Measurements from ENCODE around the gene CCDC122.

Gene CCDC122

DNA sequence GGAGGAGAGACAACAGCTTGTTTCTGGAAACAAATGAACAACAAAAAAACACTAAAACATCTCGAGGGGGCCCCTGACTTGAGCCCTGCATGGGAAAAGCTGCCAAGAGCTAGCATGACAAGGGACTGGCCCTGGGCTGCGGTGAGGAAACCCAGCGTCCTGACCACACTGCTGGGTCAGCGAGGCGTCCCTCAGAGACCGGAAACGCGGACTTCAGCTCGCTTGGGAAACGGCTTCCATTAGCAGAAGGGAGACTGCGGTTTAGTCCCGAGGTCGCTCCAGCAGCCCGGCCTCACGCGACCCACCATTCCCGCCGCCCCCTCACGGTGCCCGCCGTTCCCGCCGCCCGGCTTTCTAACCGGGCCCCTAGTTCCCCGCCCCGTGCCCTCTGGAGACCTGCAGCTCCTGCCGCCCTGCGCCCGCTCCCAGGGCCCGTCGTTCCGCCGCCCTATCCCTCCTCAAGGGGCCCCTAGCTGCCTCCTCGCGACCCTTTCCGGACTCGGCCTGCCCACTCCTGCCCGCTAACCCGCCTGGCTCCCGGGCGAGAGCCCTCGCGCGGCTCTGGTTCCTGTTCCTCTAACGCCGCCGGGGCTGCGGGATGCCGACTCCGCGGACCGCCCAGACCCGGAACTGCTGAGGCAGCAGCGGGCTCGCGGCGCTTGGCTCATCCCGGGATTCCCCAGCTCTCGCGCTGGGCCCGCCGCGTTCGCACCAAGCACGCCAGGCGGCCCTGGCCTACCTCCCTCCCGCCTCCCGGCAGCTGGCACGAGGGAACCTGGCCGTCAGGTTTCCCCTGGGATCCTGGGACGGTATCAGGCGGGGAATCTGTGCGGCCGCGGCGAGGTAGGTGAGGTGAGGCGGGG lies at the start of gene CCDC122:
TSS of gene CCDC122 (minus strand) at position 849 of the 863 bp plus-strand sequence. CDS start 10,364 bp downstream, outside the sequence.
- DNase-seq = peak; percentile 81

DNA sequence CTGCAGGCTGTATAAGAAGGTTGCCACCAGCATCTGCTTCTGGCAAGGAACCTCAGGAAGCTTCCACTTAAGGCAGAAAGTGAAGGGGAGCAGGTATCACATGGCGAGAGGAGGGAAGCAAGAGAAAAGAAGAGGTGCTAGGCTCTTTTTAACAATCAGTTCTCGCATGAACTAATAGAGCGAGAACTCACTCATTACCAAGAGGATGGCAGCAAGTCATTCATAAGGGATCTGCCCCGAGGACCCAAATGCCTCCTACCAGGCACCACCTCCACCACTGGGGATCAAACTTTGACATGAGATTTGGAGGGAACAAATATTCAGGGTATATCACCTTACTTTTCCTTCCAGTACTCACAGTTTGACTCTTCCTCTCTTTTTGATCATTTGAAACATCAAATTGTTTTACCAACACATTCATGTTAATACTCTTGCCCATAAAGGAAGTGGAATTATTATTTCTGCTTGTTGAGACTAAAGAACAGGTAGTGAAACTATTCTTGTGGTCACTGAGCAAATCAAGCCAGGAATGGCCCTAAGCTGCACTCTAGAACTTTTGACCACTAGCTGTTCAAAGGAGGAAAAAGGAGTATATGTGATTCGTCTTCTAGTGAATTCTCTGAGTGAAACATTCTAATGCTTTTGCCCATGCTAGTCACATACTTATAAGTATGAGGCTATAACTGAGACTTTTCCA lies 45.2 kb upstream of the CCDC122 start:
- peak; percentile 86 for DNase-seq

- DNase-seq = no peak
Observed at GRCh38 chr13:43920965-43921674, 41.6 kb upstream of the CCDC122 start.

DNA sequence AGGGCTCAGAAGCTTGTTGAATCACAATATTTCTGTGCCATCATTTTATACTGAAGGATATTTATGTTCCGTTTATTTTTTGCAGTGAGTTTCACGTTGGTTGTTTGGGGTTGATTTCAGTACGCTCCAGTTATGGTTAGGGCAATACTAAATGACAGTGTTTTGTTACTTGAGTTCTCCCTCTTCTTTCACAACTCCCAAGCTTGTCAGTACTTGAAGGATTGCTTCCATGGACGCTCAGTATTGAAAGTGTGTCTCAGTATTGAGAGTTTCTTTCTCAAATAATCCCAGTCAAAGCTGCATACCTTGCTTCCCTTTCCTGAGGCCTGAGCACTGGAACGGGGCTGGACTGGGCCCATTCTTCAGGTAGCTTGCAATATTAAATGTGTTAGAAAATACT lies 39.1 kb upstream of the CCDC122 start:
- no peak for DNase-seq

DNA sequence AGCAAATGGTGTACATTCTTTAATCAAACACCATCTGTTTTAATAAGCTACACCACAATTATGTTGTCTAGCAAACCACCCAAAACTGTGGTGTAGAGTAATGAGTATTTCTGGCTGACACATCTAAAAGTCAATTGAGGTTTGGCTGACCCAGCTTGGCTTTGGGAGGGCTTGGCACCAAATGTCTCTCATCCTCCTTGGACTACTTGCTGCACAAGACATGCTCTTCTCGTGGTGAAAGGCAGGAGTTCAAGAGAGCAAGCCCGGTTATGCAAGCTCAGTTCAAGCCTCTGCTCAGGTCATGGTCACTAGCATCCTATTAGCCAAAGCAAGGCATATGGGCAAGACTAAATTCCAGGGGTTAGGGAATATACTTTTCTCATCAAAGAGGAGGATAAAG lies 37.3 kb upstream of the CCDC122 start:
- no peak for DNase-seq

DNA sequence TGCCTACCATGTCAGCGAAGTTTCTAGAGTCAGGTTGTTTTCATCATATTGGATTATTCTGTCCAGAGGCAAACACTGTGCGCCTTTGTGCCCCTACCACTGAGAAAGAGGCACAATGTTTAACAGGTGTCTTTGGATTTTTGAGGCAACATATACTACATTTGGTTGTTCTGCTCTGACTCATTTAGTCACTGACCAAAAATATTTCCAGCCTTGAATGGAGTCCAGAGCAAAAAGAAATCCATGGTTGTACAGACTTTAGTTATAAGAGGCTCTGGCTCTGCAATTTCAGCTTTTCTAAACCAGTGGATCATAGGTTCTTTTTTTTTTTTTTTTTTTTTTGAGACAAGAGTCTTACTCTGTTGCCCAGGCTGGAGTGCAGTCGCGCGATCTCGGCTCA lies 35.9 kb upstream of the CCDC122 start:
- DNase-seq = no peak

GRCh38 chr13:43911871-43912270 lies 32.3 kb upstream of the CCDC122 start:
- DNase-seq = no peak

GRCh38 chr13:43911278-43911677 lies 31.7 kb upstream of the CCDC122 start:
- DNase-seq = no peak

- no peak for DNase-seq
Observed at GRCh38 chr13:43910856-43911255, 31.3 kb upstream of the CCDC122 start.

- peak; percentile 15 for DNase-seq
Observed at GRCh38 chr13:43908156-43909126, 28.9 kb upstream of the CCDC122 start.

- peak; percentile 49 for DNase-seq
Observed at GRCh38 chr13:43905435-43906031, 26.0 kb upstream of the CCDC122 start.

DNA sequence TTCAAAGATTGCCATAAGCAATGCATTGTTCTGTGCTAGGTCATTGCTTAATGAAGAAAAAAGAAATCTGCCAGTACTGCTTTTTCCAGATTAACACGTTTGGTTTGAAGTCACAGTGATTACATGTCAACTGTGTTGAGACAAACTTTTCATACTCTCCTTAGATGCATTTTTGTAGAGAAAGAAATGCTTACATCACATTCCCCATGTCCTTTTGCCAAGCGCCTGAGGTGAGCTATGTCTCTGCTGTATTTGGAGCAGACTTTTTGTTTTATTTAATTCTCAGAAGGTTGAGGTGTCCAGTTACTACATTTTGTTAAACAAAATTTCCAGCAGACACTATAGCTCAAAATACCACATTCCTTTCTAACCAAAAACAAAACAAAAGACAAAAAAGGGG lies 16.4 kb upstream of the CCDC122 start:
- DNase-seq = no peak

DNA sequence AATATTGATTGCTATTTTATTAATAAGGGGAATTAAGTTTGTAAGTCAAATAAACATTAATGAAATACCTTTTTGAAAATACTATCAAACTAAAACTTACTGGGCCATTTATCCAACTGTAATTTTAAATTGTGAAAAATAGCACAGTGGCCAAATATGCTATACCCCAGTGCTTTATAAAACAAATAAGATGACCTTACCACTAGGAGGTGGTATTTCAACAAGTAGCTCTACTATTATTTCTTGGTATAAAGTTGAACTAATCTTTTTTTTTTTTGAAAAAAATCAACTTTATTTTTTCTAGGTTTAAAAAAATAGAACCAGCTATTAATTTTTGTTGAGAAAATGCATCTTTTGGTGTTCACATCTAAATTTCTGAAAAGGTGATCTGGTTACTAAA lies 14.9 kb upstream of the CCDC122 start:
- no peak for DNase-seq

GRCh38 chr13:43884222-43884621 lies 4.7 kb upstream of the CCDC122 start:
- DNase-seq = no peak

GRCh38 chr13:43883631-43884030 lies 4.1 kb upstream of the CCDC122 start:
- no peak for DNase-seq

- DNase-seq = no peak
Observed at GRCh38 chr13:43881580-43881979, 2.0 kb upstream of the CCDC122 start.

- no peak for DNase-seq
Observed at GRCh38 chr13:43880926-43881325, 1.4 kb upstream of the CCDC122 start.

DNA sequence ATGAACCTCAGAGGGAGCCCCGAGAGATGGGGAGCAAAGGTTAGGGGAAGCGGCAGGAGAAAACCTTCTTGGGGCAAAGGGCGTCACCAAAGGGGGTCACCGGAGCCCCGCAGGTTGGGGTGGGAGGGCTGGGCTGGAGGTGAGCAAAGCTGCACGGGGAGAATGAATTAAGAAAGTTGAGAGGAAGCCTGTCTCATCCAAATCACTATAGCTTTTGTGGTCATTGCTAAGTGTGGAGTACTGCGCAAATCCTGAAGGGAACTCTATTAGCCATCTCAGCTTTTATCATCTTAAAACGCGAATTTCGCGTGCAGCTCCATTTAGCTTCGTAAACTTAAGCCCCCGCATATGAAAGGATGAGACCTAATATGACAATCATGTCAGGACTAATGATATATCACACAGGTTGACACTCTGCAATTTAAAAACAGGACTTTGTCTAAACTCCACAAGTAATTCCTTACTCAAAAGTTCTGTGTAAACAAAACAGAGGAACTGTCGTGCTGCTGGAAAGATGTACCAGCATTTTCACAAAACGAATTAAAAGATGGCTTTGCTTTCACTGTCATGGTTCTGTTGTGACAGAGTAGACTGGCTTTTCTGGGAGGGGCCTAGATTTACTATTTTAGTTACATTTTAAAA lies 795 bp upstream of the CCDC122 start:
- DNase-seq = peak; percentile 8

- DNase-seq = no peak
Observed at GRCh38 chr13:43879755-43880181, 228 bp upstream of the CCDC122 start, which contains the start of gene LACC1. TSS of gene LACC1 (plus strand) at chr13:43879904. CDS start at chr13:43880986, 1,082 bp downstream.

DNA sequence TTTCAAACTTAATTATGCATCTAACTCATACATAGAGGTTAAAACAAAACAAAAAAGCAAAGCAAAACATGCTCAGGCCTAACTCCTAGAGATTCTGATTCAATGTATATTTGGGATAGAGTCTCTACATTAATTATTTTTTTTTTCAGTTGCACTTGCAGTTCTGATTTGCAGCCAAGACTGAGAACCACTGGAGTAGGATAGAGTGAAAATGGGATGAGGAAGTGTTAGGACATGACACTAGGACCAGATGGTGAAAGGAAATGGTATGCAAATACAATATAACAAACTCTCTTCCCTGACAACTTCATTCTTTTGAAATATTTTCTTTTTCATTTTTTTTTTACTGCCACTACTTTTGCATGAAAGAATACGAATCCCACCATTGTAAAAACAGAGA lies 1.8 kb downstream of the CCDC122 start:
- peak; percentile 49 for DNase-seq

GRCh38 chr13:43877326-43877725 lies 2.2 kb downstream of the CCDC122 start:
- DNase-seq = no peak

Measured in MV-4-11 (cell line).